WERI-Rb-1 (cell line): ENCODE results near the gene IL17RC.

Source experiments
- DNase-seq: peaks from one replicate; pipeline ENCODE4 v3.0.0-alpha.2; 2020
- H3K27ac ChIP-seq: fragments of 250-450 bp; sonication (Bioruptor Pico); 2 replicates; pipeline ENCODE4 v1.5.1; 2020; ENCODE audit warnings: mild to moderate bottlenecking, moderate library complexity
- H3K27me3 ChIP-seq: fragments of 250-450 bp; sonication (Bioruptor Pico); 2 replicates; pipeline ENCODE4 v1.5.1; 2021; ENCODE audit warnings: mild to moderate bottlenecking, low read depth, moderate library complexity; ENCODE audit not compliant: insufficient read depth, severe bottlenecking
- H3K36me3 ChIP-seq: fragments of 250-450 bp; sonication (Bioruptor Pico); 2 replicates; pipeline ENCODE4 v1.5.1; 2020; ENCODE audit warnings: mild to moderate bottlenecking, moderate library complexity
- H3K4me3 ChIP-seq: 2 replicates; pipeline ENCODE4 v1.5.1; 2011; ENCODE audit warnings: low read depth, mild to moderate bottlenecking, control low read depth, low read length
- H3K9me3 ChIP-seq: fragments of 250-450 bp; sonication (Bioruptor Pico); 2 replicates; pipeline ENCODE4 v1.5.1; 2021; ENCODE audit warnings: mild to moderate bottlenecking, moderate library complexity; ENCODE audit not compliant: severe bottlenecking
- TF ChIP-seq, protein P1 (sequence below): IDR thresholded peaks from 2 replicates; pipeline ENCODE4 v1.5.1; 2011; ENCODE audit warnings: low read depth, mild to moderate bottlenecking, control low read depth, inconsistent platforms, low read length

IL17RC gene

DNA sequence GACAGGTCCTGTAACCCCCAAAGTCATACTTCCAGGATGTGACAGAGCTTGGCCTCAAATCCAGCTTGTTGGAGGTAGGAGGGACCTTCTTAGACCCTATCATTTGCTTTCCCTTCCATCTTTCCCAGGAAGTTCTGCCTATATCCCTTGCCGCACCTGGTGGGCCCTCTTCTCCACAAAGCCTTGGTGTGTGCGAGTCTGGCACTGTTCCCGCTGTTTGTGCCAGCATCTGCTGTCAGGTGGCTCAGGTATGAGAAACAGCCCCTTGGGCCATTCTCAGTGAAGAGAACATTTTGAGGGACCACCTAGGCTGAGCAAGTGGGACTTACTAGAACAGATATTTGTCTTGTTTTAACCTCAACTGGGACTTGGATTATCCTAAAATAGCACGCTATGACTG, 13.0 kb upstream of the IL17RC start:
- DNase-seq = no peak
- TF ChIP-seq, protein P1, sequence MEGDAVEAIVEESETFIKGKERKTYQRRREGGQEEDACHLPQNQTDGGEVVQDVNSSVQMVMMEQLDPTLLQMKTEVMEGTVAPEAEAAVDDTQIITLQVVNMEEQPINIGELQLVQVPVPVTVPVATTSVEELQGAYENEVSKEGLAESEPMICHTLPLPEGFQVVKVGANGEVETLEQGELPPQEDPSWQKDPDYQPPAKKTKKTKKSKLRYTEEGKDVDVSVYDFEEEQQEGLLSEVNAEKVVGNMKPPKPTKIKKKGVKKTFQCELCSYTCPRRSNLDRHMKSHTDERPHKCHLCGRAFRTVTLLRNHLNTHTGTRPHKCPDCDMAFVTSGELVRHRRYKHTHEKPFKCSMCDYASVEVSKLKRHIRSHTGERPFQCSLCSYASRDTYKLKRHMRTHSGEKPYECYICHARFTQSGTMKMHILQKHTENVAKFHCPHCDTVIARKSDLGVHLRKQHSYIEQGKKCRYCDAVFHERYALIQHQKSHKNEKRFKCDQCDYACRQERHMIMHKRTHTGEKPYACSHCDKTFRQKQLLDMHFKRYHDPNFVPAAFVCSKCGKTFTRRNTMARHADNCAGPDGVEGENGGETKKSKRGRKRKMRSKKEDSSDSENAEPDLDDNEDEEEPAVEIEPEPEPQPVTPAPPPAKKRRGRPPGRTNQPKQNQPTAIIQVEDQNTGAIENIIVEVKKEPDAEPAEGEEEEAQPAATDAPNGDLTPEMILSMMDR = no peak
- Histone ChIP-seq H3K27me3 (no peaks in the 10 kb centered on the region), H3K4me3 (no peak overlapping the region), H3K27ac (no peak overlapping the region), H3K36me3 (no peaks in the 10 kb centered on the region), H3K9me3 (no peaks in the 10 kb centered on the region)

DNA sequence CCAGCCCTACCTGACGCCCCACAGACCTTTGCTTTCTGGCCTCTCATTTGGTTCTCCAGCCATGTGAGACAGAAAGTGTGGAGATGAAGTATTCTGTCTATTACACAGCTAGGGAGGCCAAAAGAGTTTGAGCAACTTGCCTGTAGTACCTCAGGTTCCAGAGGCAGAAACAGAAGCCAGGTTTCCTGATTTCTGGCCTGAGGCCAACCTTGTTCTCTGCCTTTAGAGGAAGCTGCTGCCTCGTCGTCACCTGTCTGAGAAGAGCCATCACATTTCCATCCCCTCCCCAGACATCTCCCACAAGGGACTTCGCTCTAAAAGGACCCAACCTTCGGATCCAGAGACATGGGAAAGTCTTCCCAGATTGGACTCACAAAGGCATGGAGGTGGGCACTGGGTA, 10.4 kb upstream of the IL17RC start:
- Histone ChIP-seq H3K27me3 (no peaks in the 10 kb centered on the region), H3K36me3 (no peaks in the 10 kb centered on the region), H3K9me3 (no peaks in the 10 kb centered on the region), H3K27ac (no peak overlapping the region), H3K4me3 (no peak overlapping the region)
- TF ChIP-seq, protein P1 = no peak
- DNase-seq = no peak

DNA sequence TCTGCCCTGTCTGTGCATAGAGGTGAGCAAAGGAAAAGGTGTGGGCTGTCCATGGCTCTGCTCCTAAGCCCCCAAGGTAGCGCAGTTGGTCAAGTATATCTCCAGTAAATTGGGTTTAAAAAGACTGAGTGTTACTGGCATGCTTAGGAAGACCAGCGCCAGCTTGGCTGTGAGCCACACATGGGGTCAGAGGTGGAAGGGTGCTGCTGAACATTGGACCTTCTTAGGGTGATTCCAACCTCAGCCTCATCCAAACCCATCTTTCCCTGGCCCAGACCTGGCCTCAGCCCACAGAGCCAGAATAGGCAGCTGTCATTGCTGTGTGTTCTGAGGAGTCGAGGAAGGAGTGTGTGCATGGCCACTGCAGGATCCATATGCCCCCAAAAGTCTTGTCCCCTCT, 8.6 kb upstream of the IL17RC start:
- H3K27me3 ChIP-seq = no peaks in the 10 kb centered on the region
- no peaks in the 10 kb centered on the region for H3K36me3 ChIP-seq
- DNase-seq = no peak
- H3K27ac ChIP-seq = no peak overlapping the region
- TF ChIP-seq, protein P1 = no peak
- peaks cover 5% of the 10 kb centered on the region for H3K9me3 ChIP-seq
- no peak overlapping the region for H3K4me3 ChIP-seq

DNA sequence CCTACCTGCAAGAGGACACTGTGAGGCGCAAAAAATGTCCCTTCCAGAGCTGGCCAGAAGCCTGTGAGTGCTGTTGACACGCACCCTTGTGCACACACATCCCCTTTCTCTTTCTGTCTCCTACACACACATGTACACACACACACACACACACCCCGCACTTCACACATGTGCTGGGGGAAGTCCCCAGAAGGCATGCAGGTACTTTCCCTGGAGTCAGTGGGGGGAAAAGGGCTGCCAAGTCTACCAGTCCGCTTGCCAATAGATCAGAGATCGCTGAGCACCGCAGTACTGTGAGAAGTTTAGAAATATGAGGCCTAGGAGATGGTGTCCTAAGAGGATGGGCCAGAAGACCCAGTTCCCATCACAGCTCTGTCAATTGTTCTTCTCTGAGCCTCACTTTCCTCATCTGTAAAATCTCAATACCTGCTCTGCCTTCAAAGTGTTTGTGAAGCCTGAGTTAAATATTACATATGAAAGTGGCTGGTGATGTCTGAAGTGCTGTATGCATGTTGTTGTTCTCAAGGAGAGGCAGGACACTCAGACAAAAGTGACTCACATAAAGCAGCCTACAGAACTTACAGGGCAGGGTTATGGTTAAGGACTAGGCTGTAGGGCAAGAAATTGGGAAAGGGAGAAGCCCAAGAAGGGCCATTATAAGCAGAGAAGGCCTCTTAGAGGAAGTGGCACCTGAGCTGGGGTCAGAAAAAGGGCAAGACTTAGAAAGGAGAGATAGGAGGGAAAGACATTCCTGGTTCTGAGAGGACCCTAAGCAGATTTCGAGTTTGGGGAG, 7.5 kb upstream of the IL17RC start:
- TF ChIP-seq, protein P1 = no peak
- no peak for DNase-seq
- Histone ChIP-seq H3K4me3 (no peak overlapping the region), H3K27me3 (no peaks in the 10 kb centered on the region), H3K27ac (no peak overlapping the region), H3K9me3 (peaks cover 5% of the 10 kb centered on the region), H3K36me3 (no peaks in the 10 kb centered on the region)

DNA sequence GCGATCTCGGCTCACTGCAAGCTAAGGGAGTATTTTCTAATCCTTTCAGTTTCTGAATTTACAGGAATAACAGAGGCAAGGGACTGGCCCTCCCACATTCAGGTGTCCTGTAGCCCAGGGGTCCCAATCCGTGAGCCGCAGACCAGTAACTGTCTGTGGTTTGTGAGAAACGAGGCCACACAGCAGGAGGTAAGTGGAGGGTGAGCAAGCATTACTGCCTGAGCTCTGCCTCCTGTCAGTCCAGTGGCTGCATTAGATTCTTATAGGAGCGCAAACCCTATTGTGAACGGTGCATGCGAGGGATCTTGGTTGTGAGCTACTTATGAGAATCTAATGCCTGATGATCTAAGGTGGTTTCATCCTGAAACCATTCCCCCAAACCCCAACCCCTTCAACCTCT, 5.0 kb upstream of the IL17RC start:
- H3K27me3 ChIP-seq = no peaks in the 10 kb centered on the region
- TF ChIP-seq, protein P1 = no peak

More for the DNA sequence above, 5.0 kb upstream of the IL17RC start:
- DNase-seq = no peak
- H3K4me3 ChIP-seq = no peak overlapping the region
- no peaks in the 10 kb centered on the region for H3K36me3 ChIP-seq
- H3K9me3 ChIP-seq = peaks cover 5% of the 10 kb centered on the region
- no peak overlapping the region for H3K27ac ChIP-seq
